Activated CD4-positive, alpha-beta T cell treated with anti-CD3 and anti-CD28 coated beads, Interleukin-2, amount 50 U/mL, for 1 hour (primary cell): ENCODE results near the gene ABCA2.
"Not testable (repeated sequence)": the region's sequence is repeated elsewhere in the genome, so short reads cannot be mapped to it uniquely, and the experiment has no call there.

ENCODE experiments used
- DNase-seq: peaks from one replicate; pipeline ENCODE4 v3.0.0-alpha.2; 2020

ABCA2 gene

DNA sequence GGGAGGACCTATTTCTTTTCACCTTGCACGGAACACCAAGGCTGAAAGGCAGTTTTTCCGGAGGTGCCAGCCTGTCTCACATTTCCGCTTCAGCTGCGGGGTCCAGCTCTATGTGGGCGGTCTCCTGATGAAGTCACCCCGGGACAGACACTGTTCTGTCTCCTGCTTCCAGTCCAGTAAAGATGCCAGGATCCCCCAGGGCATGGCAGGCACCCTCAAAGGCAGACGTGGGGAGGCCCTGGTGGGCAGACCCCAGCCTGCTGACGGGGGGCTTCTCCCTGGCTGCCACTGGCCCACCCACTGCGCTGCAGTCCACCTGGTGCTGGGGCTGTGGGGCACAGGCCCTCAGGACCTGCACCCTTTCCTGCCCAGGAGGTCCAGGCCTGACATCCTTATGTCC, 34.8 kb upstream of the ABCA2 start:
- DNase-seq = not testable (repeated sequence)

DNA sequence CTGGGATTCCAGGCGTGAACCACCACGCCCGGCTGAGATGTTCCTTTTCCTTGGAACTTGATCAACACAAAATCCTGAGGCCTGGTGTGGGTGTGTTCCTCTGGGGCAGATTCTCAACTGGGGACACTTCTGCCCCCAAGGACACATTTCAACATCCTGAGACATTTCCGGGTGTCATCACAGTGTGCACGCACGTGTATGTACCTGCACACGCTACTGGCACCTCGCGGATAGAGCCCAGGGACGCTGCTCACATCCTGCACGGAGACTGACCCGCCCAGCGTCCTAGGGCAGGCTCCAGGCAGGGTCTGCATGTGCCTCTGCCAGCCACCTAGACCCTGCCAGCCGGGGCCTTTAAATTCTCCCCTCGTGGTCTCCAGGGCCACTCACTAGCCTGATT, 34.3 kb upstream of the ABCA2 start:
- no peak for DNase-seq

DNA sequence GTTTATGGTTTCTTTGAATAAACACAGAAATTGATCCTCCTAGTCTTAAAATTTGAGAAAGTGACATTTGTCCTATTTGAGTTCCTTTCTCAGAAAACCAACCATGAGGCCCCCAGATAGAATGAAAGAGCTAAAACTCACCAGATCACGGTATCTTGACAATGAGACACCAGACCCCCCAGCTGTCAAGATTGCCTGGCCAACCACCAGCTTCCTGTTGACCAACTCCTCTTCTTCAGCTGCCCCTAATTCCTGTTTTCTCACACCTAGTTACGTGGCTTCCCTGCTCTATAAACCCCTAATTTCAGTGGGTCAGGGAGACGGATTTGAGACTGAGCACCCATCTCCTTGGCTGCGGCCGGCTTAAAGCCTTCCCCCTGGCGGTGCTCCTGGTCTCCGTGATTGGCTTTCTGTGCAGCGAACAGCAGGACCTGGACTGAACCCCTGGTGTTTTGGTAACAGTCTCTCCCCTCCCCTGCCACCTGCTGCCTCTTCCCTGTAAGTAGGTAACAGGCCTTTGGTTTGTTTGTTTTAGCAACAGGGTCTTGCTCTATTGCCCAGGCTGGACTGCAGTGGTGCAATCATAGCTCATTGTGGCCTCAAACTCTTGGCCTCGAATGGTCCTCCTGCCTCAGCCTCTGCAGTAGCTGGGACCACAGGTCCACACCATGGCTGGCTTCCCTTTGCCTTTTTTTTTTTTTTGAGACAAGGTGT, 30.6 kb upstream of the ABCA2 start:
- no peak for DNase-seq

DNA sequence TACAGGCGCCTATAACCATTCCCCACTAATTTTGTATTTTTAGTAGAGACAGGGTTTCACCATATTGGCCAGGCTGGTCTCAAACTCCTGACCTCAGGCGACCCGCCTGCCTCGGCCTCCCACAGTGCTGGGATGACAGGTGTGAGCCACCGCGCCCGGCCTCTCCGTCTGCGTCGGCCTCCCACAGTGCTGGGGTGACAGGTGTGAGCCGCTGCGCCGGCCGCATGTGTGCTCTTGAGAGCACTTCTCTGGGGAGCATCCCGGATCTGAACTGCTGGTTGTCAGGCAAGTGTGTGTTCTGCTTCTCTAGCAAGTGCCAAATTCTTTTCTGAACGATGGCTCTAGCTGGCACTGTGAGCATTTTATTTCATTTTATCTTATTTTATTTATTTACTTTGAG, 29.5 kb upstream of the ABCA2 start:
- DNase-seq = no peak

DNA sequence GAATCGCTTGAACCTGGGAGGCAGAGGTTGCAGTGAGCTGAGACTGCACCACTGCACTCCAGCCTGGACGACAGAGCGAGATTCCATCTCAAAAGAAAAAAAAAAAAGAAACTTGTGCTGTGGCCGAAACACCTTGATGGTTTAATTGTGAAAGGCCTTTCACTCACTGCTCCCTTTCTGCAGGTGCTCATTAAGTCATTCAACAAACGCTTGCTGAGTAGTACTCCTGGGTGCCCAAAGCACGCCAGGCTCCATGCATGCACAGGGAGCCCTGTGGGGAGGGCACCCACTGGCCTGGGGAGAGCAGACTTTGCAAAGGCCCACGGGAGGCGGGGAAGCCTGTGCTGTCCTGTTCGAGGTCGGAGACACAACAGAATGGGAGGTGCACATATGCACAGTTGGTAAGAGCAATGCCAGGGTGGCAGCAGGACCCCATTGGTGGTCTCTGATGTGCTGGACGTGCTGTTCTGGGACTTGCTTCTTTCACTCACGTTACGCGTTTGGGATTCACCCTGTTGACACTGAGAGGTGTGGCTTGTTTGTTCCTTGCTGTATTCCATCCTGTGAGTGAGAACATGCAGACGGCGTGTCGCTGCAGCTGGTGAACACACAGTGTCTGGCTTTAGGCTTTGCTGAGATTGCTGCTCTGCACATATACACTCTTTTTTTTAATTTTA, 28.8 kb upstream of the ABCA2 start:
- DNase-seq = no peak

DNA sequence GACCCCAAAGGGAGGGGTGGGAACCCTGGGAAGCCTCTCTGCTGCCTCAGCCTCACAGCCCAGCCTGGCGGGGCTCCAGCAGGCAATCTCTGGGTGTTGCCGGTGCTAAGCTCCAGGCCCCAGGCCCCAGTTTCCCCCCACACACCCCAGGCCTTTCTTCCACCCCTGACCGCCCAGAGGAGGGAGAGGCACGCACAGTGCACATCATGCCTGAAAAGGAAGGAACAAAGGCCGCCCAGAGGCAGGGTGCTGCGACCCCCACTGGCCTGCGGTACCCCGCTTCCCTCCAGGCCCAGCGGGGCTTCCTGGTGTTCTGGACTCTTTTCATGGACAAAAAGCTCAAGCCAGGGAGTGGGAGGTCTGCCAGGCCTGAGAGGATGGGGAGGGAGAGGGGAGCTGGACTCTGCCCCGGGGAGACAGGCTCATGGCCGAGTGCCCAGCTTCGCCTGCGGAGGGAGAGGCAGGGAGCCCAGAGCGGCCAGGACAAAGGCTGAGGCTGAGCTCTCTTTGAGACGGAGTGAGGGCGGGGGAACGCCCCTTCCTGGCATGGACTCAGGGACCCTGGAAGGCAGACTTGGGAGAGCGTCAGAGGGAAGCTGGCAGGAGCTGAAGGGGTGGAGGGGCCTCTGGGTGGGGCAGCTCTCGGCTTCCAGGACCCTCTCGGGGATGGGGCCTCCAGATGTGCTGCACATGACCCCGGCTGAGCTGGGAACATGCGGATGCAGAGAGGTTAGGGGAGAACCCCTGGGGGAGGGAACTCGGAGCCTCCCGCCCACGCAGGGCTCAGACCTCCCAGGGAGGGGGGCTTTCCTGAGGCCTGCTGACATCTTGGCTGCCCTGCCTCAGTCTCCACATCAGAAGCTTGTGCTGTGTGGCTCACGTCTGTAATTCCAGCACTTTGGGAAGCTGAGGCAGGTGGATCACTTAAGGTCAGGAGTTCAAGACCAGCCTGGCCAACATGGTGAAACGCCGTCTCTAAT, 27.6 kb upstream of the ABCA2 start:
- no peak for DNase-seq

DNA sequence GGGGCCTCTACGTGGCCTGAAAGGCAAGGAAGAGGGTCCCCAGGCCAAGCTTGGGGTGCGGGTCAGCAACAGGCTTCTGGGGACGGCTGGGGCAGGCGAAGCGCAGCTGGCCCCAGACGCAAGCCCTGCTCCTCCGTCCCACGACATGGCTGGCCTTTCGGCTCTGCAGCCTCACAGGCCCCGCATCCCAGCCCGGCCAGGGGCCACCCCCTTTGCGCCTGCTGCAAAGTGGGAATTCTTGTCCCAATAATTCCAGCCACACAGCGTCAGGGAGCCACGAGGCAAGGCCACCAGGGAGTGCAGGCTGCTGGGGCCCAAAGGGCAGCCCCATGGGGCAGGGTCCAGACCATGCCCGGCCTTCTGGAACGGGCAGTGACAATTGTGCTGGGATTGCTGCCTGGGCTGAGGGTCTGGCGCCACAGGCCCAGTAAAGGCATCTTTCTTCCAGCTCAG, 26.9 kb upstream of the ABCA2 start:
- no peak for DNase-seq

DNA sequence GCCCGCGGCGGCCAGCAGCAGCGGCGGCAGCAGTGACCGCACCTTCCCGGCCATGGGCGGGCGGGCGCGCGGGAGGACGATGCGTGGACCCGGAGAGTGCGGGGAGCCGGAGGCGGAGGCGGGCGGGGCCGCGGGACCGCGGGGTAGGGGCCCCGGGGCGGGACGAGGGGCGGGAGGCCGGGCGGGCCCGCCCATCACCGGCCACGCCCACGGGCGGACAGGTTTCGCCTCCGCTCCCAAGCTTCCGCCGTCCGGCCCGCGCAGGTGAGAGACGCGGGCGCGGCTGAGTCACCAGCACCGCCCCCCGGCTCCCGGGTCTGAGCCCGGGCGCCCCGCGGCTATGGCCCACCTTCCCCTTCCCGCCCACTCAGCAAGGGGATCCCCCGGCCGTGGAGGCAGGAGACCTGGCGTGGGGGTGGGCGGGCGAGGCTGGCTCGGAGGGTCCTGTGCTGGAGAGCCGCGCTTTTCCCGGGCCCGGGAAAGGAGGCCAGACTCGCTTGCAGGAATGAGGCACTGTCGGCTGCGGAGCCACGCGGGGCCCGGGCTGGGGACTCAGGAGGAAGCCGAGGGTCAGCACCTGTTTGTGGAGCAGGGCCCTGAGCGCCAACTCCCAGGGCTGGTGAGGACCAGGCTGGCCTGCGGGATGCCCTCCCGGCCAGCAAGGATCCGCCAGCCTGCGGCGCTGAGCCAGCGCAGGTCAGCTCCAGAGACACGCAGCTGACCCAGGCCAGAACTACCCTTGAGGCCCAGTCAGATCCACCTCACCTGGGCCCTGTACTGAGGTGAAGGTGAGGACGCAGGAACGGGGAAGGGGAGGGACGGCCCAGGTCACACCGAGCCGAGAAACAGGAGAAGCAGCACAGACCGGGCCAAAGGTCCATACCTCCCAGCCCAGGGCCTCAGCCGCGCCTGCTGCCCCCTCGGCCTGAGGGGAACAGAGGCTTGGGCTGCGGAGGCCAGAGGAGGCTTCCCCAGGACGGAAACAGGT, 26.2 kb upstream of the ABCA2 start, which contains the start of gene ENTPD2:
Gene ENTPD2, minus strand, starts transcription at position 118 of the 988 bp plus-strand sequence. Its CDS starts 64 bp downstream, at position 54.
- peak; percentile 33 for DNase-seq

DNA sequence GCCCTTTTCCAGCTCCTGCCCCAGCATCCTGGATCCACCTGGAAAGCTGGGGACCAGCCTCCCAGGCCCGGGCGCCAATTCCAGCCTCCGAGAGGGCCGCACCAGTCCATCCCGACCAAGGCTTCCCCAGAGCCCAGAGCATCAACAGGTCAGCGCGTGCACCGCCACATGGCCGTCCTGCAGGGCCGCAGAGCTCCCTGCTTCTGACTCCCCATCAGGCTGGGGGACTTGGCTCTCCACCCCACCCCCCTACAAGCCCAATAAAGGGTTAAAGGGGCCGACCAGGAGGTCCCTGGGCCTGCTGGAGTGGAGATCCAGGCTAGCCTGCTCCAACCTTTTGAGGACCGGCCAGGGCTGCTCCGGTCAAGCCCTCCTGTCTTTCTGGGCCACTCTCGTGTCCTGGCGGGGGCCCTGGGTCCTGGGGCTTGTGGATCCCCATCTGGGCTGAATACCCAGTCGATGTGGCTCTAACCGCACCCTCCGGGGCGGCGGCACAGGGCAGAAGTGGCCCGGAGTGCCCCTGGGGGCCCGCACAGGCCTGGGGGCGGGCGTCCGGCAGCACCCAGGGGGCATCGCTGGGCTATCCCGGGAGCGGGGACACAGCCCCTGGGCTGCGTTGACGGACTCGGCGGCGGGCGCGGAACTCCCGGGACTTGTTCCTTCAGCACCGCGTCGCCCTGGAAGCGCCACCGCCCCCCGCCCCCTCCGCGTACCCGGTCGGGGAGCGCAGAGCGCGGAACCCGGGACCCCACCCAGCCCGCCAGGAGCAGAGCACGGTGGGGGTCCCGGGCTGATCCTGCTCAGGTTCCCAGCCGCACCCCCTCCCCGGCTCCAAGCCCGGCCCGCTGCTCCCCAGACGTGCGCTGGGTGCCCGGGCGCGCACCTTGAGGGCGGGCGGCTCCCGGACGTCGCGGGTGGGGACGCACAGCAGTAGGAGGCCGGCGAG, 25.2 kb upstream of the ABCA2 start:
- DNase-seq = no peak

DNA sequence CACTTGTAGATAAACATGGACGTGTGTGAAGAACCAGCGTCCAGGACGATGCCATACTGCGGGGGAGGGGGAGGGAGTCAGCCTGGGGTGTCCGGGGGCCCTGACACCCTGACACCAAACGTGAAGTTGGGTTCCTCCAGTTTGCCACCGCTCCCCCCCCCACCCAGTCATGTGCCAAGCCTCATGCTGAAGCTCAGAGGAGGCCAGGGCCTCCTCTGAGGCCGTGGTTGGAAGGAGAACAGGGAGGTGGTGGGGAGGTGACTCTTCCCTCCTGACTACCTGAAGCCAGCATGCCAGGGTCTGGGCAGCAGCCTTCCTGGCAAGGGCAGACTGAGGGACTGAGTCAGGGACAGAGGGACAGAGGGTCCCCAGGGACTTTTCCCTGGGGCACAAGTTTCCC, 24.3 kb upstream of the ABCA2 start:
- DNase-seq = no peak

DNA sequence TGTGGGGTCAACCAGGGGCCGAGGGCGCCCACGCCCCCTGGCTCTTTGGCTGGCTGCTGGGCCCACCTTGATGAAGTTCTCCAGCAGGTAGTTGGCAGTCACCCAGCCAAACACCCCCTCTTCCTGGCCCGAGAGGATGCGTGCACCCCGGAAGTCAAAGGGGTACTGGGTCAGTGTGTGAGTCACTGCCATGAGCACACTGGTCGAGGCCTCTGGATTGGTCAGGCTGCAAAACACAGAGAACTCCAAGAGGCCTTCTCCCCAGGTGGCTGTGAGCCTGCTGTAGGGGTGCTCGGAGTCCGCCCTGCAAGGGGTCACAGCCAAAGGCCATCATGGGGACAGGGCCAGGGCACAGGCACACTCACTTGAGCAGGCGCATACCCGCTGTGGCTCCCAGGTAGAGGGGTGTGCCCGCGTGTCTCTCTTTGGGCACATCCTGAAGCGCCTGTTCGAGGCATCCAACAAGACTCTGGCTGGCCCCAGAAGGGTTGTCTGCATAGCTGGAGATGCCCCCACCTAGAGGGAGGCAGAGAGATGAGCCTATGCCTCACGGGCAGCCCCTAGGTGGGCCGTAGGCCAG, 23.2 kb upstream of the ABCA2 start:
- no peak for DNase-seq

DNA sequence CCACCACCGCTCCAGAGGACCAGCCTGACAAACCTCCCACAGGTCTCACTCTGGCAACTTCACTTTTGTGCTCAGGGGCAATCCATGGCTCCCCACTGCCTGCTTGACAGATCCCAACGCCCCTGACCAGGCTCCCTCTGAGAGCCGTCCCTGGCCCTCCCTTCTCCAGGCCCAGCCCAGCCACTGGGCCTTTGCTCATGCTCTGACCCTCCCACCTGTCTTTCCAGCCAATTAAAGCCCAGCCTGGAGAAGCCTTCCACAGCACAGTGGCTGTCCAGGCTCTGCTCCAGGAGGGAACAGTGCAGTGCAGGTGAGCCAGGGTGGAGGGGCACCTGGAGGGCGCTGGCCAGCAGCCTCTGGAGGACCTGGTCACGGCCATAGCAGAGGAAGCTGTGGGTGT, 22.5 kb upstream of the ABCA2 start:
- no peak for DNase-seq

DNA sequence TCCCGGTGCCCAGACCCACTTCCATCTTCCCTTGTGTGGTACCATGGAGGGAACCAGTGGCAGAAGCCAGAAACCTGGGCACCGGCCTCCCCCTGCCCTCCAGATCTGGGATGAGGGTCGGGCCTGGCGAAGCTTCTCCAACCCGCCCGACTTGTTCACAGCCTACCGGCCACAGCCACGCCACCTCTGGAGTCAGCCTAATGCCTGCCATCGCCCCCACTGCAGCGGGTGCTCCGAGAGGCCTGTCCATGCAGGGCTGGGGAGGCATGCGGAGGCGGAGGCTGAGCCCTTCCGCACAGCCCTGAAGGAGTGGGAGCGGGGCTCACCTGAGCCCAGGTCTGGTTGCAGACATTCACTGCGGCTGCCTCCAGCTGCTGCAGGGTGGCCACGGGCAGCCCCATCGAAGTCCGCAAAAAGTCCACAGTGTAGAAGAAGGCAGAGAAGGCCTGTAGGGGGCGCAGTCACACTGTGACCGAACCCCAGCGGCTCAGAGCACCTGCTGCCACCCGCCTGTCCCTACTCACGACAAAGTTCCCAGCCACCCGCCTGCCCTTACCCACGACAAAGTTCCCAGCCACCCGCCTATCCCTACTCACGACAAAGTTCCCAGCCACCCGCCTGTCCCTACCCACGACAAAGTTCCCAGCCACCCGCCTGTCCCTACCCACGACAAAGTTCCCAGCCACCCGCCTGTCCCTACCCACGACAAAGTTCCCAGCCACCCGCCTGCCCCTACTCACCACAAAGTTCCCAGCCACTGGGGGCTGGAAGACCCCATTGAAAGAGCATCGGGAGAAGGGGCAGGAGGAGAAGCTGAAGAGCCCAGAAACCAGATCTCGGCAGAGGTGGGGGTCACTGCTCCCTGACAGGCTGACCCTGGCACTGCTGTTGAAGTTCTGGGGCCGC, 21.8 kb upstream of the ABCA2 start:
- DNase-seq = peak; percentile 58

DNA sequence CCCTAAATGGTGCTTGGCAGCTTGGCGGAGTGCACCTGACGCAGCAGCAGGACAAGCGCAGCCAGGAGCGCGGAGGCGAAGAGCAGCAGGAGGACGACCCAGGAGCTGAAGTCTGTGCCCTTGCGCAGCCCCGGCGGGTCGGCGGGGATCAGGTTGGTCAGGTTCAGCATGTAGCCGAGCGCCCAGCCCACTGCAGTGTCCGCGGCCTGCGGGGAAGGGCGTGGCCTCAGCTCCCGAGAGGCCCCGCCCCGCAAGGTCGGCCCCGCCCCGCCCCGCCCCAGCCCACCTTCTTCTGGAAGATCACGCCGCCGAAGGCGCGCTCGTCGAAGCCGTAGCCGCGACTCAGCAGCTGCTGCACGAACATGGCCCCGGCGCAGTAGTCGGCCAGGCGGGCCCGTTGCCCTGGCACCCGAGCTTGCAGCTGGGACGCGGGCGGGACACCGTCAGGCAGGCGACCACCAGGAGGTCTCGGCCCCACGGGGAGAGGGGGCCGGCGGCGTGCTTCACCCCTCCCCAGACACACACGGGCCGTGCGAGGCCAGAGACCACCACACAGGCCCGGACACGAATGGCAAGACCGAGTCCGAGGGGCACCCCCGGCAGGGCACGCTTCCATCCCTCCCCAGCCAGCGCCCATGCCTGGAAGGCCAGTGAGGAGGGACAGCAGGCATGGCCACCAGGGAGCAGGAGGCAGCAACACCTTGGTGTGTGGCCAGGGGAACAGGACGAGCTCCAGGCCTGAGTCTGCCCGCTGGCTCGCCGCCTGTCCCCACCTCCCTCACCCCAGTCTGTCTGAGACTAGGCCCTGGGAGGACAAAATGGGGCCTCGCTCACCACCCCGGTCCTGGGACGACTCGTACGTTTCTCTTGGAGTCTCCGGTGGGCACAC, 20.9 kb upstream of the ABCA2 start:
- no peak for DNase-seq

DNA sequence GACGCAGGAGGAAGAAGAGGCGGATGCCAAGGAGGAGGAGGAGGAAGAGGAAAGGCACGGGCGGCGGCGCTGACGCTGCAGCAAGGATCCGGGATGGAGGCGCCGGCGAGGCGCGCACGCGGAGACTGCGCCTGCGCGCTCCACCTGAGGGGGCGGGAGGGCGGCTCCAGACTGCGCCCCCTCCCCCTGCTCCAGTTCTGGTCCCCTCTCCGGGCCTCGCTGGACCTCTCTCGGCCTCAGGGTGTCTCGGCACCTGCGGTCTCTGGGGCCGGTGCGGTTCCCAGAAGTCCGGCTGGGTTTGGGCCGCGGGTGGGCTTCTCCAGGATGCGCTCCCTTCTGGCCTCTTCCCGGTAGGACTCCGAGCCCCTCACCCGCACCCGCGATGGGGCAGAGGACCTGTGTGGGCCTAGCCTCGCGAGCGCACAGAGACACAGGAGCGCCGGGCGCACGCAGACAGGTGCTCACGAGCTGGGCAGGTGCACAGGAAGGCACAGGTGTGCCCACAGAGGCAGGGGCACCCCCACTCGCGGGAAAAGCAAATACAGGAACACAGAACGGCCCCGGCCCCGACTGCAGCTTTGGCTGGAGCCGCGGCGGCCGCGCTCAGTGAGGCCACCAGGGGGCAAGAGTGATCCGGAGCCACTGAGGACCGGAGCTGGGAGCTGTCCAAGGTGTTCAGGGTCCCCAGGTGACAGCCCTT, 18.2 kb upstream of the ABCA2 start, which contains the start of gene NPDC1:
Gene NPDC1, minus strand, starts transcription at position 90 of the 700 bp plus-strand sequence. CDS start 188 bp downstream, outside the sequence.
- peak; percentile 82 for DNase-seq

DNA sequence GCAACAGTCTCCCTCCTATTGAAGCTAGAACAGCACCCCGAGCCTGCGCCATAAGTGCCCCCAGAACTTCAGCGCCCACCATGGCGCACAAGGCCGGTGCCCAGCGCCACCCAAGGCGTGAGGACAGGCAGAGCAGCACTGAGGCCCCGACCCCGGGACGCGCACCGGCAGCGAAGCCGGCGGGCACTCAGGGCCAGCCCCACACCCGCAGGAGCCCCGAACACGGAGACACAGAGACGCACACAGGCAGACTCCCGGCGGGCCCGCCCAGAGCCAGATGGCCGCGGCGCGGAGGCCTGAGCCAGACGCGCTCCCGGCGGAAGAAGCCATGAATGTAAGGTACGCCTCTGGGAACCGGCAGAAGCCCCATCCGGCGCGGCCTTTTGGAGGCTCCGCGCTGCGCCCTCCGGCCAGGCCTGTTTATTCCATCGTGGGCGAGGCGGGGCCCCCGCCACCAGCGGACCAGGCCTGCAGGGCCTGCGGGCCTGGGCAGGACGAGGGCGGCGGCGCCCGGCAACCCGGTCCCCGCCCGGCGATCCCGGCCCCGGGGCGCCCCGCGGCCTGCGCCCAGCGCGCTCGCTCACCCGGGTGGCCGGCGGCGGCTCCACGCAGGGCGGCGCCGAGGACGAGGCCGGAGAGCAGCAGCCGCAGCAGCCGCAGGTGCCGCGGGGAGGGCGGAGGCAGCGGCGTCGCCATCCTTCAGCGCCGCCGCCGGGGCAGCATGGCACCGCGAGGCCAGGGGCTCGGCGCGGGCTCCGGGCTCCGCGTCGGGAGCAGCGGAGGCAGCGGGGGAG, 17.5 kb upstream of the ABCA2 start:
- DNase-seq = no peak
